ENCODE data around the gene FIGNL1. TPM values are rescaled to one million over a fixed set of nuclear protein-coding genes. Genes with fewer than 3 reads are reported as not detected.

Gene FIGNL1
- polyA plus RNA-seq, 4 donors = 26.8 to 29.6 (median 28.0) TPM

GRCh38 chr7:50400114-50400513 lies 50.0 kb downstream of the FIGNL1 start:
- no peak for DNase-seq (ENCODE audit: low read depth in 4 of 4, low spot score in 3 of 4)

GRCh38 chr7:50399635-50400034 lies 50.5 kb downstream of the FIGNL1 start:
- no peak for DNase-seq (ENCODE audit: low read depth in 4 of 4, low spot score in 3 of 4)

GRCh38 chr7:50399206-50399605 lies 50.9 kb downstream of the FIGNL1 start:
- no peak for DNase-seq (ENCODE audit: low read depth in 4 of 4, low spot score in 3 of 4)

- DNase-seq (ENCODE audit: low read depth in 4 of 4, low spot score in 3 of 4) = no peak
Observed at GRCh38 chr7:50397971-50398324, 52.2 kb downstream of the FIGNL1 start.

GRCh38 chr7:50397320-50397970 lies 52.7 kb downstream of the FIGNL1 start:
- no peak for DNase-seq (ENCODE audit: low read depth in 4 of 4, low spot score in 3 of 4)

GRCh38 chr7:50396856-50397255 lies 53.3 kb downstream of the FIGNL1 start:
- no peak for DNase-seq (ENCODE audit: low read depth in 4 of 4, low spot score in 3 of 4)

GRCh38 chr7:50394315-50394714 lies 55.8 kb downstream of the FIGNL1 start:
- DNase-seq (ENCODE audit: low read depth in 4 of 4, low spot score in 3 of 4) = no peak

Other genes starting within 250 kb of the FIGNL1 start
- gene IKZF1, start 145.6 kb downstream of the FIGNL1 start, polyA plus RNA-seq (ENCODE audit: insufficient read length in 4 of 4) = 1 to 10 TPM in 3 of 4 donors, under 1 TPM in 1; 0.98 to 3.1 (median 2.1) TPM
- gene DDC, start 115.1 kb upstream of the FIGNL1 start, polyA plus RNA-seq (ENCODE audit: insufficient read length in 4 of 4) = 10 to 100 TPM in 3 of 4 donors, 1 to 10 TPM in 1; 2.3 to 78.5 (median 64.9) TPM